B cell (primary cell): ENCODE measurements around the gene ADGRB2. TPM values are rescaled to one million over a fixed set of nuclear protein-coding genes. Genes with fewer than 3 reads are reported as not detected.

Source experiments
- ATAC-seq: fragments of 200-7000 bp; cut with Tn5 transposase; one replicate; pipeline ENCODE4 v1.10.0; 2021; ENCODE audit warnings: low read depth, mild to moderate bottlenecking, moderate number of reproducible peaks, moderate library complexity
- CTCF ChIA-PET: fragments of 350-600 bp; sonication (Branson Sonifier 250); formaldehyde crosslinking; loops from one replicate; lab custom pipeline; 2021; ENCODE audit warnings: antibody characterized with exemption, inconsistent platforms; lab: Charles Lee
- POLR2A ChIA-PET: fragments of 350-600 bp; sonication (Branson Sonifier 250); formaldehyde crosslinking; loops from one replicate; lab custom pipeline; 2021; ENCODE audit warnings: antibody characterized with exemption; lab: Charles Lee
- DNase-seq: peaks from one replicate; pipeline ENCODE4 v3.0.0; 2013
- H2AFZ ChIP-seq: 2 replicates; pipeline ENCODE4 v1.6.1; 2012; ENCODE audit warnings: mild to moderate bottlenecking, low read depth, low read length; ENCODE audit not compliant: insufficient read depth, poor library complexity, severe bottlenecking
- H3K27ac ChIP-seq, 2 donors: 1 replicate in 1 of 2; 2 replicates in 1 of 2; pipeline ENCODE4 v1.5.1; 2012 to 2013; ENCODE audit warnings: low read length in 2 of 2, mild to moderate bottlenecking in 2 of 2, moderate library complexity in 1 of 2
- H3K27me3 ChIP-seq, 4 experiments: fragments of 200-600 bp in 1 of 4; sonication (generic) in 1 of 4; replicated peaks in 1 of 4; 1 replicate in 2 of 4; 2 replicates in 2 of 4; pipeline versions ENCODE4 v1.6.1 to v1.7.0; 2013 to 2016; ENCODE audit warnings: low read length in 3 of 4, mild to moderate bottlenecking in 2 of 4, mixed read lengths in 1 of 4, moderate library complexity in 1 of 4; ENCODE audit not compliant: insufficient read depth in 4 of 4, control insufficient read depth in 3 of 4; ENCODE audit errors: control extremely low read depth in 1 of 4
- H3K36me3 ChIP-seq, 2 experiments: replicated peaks in 1 of 2; 1 replicate in 1 of 2; 2 replicates in 1 of 2; pipeline versions ENCODE4 v1.6.1 to v1.7.1; 2013; ENCODE audit warnings: low read length in 1 of 2; ENCODE audit not compliant: insufficient read depth in 2 of 2, control insufficient read depth in 1 of 2; ENCODE audit errors: control extremely low read depth in 1 of 2, extremely low read depth in 1 of 2
- H3K4me1 ChIP-seq, 2 donors: fragments of 200-600 bp in 1 of 2; sonication (generic) in 1 of 2; 1 replicate in 1 of 2; 2 replicates in 1 of 2; pipeline versions ENCODE4 v1.5.1 to v1.6.1; 2013 to 2017; ENCODE audit warnings: low read length in 2 of 2; ENCODE audit not compliant: control insufficient read depth in 2 of 2, insufficient read depth in 2 of 2
- H3K4me2 ChIP-seq: replicated peaks from 2 replicates; pipeline ENCODE3; 2012; ENCODE audit warnings: mild to moderate bottlenecking, low read depth, low read length; ENCODE audit not compliant: poor library complexity, severe bottlenecking
- H3K4me3 ChIP-seq, 5 experiments: fragments of 200-600 bp in 1 of 5; sonication (generic) in 1 of 5; 1 replicate in 3 of 5; 2 replicates in 2 of 5; pipeline versions ENCODE4 v1.5.1 to v1.7.0; 2011 to 2016; ENCODE audit warnings: low read length in 4 of 5, mild to moderate bottlenecking in 4 of 5, low read depth in 2 of 5, control low read depth in 1 of 5, moderate library complexity in 1 of 5; ENCODE audit not compliant: insufficient read depth in 1 of 5; ENCODE audit errors: control extremely low read depth in 1 of 5, extremely low read depth in 1 of 5
- H3K79me2 ChIP-seq: fragments of 200-600 bp; sonication (generic); one replicate; pipeline ENCODE4 v1.6.0; 2016; ENCODE audit warnings: low read length; ENCODE audit not compliant: control insufficient read depth, insufficient read depth
- H3K9ac ChIP-seq: fragments of 200-600 bp; sonication (generic); 2 replicates; pipeline ENCODE4 v1.6.1; 2017; ENCODE audit warnings: mild to moderate bottlenecking, low read length, moderate library complexity
- H3K9me3 ChIP-seq, 3 donors: one replicate each; pipeline versions ENCODE4 v1.6.1 to v1.7.1; 2013; ENCODE audit warnings: low read length in 2 of 3; ENCODE audit not compliant: control insufficient read depth in 2 of 3, insufficient read depth in 1 of 3; ENCODE audit errors: control extremely low read depth in 1 of 3
- H4K20me1 ChIP-seq: 2 replicates; pipeline ENCODE4 v1.6.0; 2012; ENCODE audit warnings: mild to moderate bottlenecking, low read length; ENCODE audit not compliant: insufficient read depth, control insufficient read depth, poor library complexity, severe bottlenecking
- H3K27ac Mint-ChIP-seq: one replicate; pipeline ENCODE4 v1.8.0; 2021; ENCODE audit warnings: mixed read lengths
- H3K27me3 Mint-ChIP-seq: one replicate; pipeline ENCODE4 v1.8.0; 2021; ENCODE audit warnings: mixed read lengths
- H3K4me1 Mint-ChIP-seq: one replicate; pipeline ENCODE4 v1.8.0; 2021; ENCODE audit warnings: mixed read lengths
- H3K4me3 Mint-ChIP-seq: one replicate; pipeline ENCODE4 v1.8.0; 2021; ENCODE audit warnings: mixed read lengths
- H3K9me3 Mint-ChIP-seq: one replicate; pipeline ENCODE4 v1.8.0; 2022; ENCODE audit warnings: mixed read lengths; ENCODE audit not compliant: insufficient read depth
- EZH2 ChIP-seq: IDR thresholded peaks from 2 replicates; pipeline ENCODE4 v1.6.1; 2012; ENCODE audit warnings: borderline replicate concordance, low read depth, mild to moderate bottlenecking, moderate library complexity, low read length; ENCODE audit not compliant: insufficient read depth, poor library complexity, severe bottlenecking
- WGBS: methylation state at CpG from one replicate; pipeline ENCODE4 v1.1.5; 2013; ENCODE audit warnings: missing lambda C conversion rate; ENCODE audit not compliant: insufficient coverage; 5-methylcytosine and 5-hydroxymethylcytosine counted together
- intact Hi-C: fragments of 100-400 bp; cut with micrococcal nuclease; formaldehyde crosslinking; loops from one replicate; pipeline ENCODE4 v1.10.0; 2022
- polyA plus RNA-seq: library from polyadenylated mRNA; depleted of rRNA; stranded (reverse); fragments of >200 nt; gene quantifications from 2 replicates; pipeline ENCODE4 v1.2.3, GENCODE V29; 2012
- total RNA-seq, 2 donors: library from RNA; stranded (reverse); fragments of 120-200 nt in 1 of 2; gene quantifications; 1 replicate in 1 of 2; 2 replicates in 1 of 2; pipeline versions ENCODE4 v1.2.3 to v1.2.4, GENCODE V29; 2013 to 2022
- TF ChIP-seq, protein P1 (sequence below): fragments of 200-600 bp; IDR thresholded peaks from one replicate; pipeline ENCODE4 v1.8.0; 2022; ENCODE audit warnings: antibody characterized with exemption, mild to moderate bottlenecking

The ADGRB2 gene
- total and polyA plus RNA-seq, 2 donors (not counting 1 experiment from before 2014, with no cell fraction given), result 1.9 to 2.7 TPM

GRCh38 chr1:31736675-31737074 is 27.5 kb downstream of the ADGRB2 start:
- ChIA-PET POLR2A (no interaction called here), CTCF (no interaction called here)
- no peak overlapping the region for H3K27ac Mint-ChIP-seq
- H3K36me3 ChIP-seq, result no peaks in the 10 kb centered on the region
- no peak overlapping the region for H2AFZ ChIP-seq
- no peaks in the 10 kb centered on the region for H4K20me1 ChIP-seq
- no peak overlapping the region for H3K9ac ChIP-seq
- no peaks in the 10 kb centered on the region for H3K79me2 ChIP-seq
- ATAC-seq (no peak), DNase-seq (no peak)
- H3K4me2 ChIP-seq, result no peak overlapping the region
- H3K4me1 ChIP-seq, result peaks cover 11 to 14% of the 10 kb centered on the region in 2 donors
- H3K27ac ChIP-seq, result no peak overlapping the region
- H3K4me1 Mint-ChIP-seq, result peaks cover 24% of the 10 kb centered on the region
- intact Hi-C loops, result no loop called here
- TF ChIP-seq, protein P1, sequence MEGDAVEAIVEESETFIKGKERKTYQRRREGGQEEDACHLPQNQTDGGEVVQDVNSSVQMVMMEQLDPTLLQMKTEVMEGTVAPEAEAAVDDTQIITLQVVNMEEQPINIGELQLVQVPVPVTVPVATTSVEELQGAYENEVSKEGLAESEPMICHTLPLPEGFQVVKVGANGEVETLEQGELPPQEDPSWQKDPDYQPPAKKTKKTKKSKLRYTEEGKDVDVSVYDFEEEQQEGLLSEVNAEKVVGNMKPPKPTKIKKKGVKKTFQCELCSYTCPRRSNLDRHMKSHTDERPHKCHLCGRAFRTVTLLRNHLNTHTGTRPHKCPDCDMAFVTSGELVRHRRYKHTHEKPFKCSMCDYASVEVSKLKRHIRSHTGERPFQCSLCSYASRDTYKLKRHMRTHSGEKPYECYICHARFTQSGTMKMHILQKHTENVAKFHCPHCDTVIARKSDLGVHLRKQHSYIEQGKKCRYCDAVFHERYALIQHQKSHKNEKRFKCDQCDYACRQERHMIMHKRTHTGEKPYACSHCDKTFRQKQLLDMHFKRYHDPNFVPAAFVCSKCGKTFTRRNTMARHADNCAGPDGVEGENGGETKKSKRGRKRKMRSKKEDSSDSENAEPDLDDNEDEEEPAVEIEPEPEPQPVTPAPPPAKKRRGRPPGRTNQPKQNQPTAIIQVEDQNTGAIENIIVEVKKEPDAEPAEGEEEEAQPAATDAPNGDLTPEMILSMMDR, result no peak
- no peak for TF ChIP-seq EZH2
- no peaks in the 10 kb centered on the region for H3K27me3 Mint-ChIP-seq
- H3K27me3 ChIP-seq, result no peaks in the 10 kb centered on the region
- H3K9me3 ChIP-seq, result no peaks in the 10 kb centered on the region
- no peak overlapping the region for H3K4me3 Mint-ChIP-seq
- no peak overlapping the region for H3K4me3 ChIP-seq
- H3K9me3 Mint-ChIP-seq, result no peaks in the 10 kb centered on the region
- WGBS, result 73% methylated on average over 17 of the region's 18 CpGs

- Histone ChIP-seq H3K4me1 (peaks cover 11 to 14% of the 10 kb centered on the region in 2 donors), H3K9me3 (no peaks in the 10 kb centered on the region), H3K4me2 (no peak overlapping the region), H3K27me3 (no peaks in the 10 kb centered on the region), H3K4me3 (no peak overlapping the region), H4K20me1 (no peaks in the 10 kb centered on the region), H3K36me3 (no peaks in the 10 kb centered on the region), H3K9ac (no peak overlapping the region), H3K27ac (no peak overlapping the region), H2AFZ (no peak overlapping the region), H3K79me2 (no peaks in the 10 kb centered on the region)
- H3K27ac Mint-ChIP-seq, result no peak overlapping the region
- no peak for ATAC-seq
- no peak for DNase-seq
- WGBS, result 96% methylated on average over 5 of the region's 10 CpGs
- peaks cover 21% of the 10 kb centered on the region for H3K4me1 Mint-ChIP-seq
- no peaks in the 10 kb centered on the region for H3K27me3 Mint-ChIP-seq
- intact Hi-C loops, result no loop called here
- TF ChIP-seq, protein P1, result no peak
- no peak for TF ChIP-seq EZH2
- no peaks in the 10 kb centered on the region for H3K9me3 Mint-ChIP-seq
- POLR2A ChIA-PET, result no interaction called here
- CTCF ChIA-PET, result interaction anchor here (0.7 kb wide), 1 partner anchor 21 kb away, joined by 3 read pairs; no protein-coding TSS in a partner anchor
- H3K4me3 Mint-ChIP-seq, result no peak overlapping the region
These were observed 28.6 kb downstream of the ADGRB2 start for GRCh38 chr1:31735571-31735970.
